Stimulated activated CD8-positive, alpha-beta memory T cell treated with anti-CD3 and anti-CD28 coated beads, Interleukin-12 subunit alpha, Interleukin-12 subunit beta, amount 100 ng/mL, for 1 hour (primary cell): ENCODE measurements around the gene SNAP29.
A peak's percentile ranks its signal among the peaks of the same experiment; 100 is the strongest.
"Not testable (repeated sequence)": the region's sequence is repeated elsewhere in the genome, so short reads cannot be mapped to it uniquely, and the experiment has no call there.

Experiments
- DNase-seq: peaks from one replicate; pipeline ENCODE4 v3.0.0-alpha.2; 2020; ENCODE audit warnings: low read depth

Gene SNAP29

GRCh38 chr22:20901093-20902033 lies 42.6 kb downstream of the SNAP29 start:
- not testable (repeated sequence) for DNase-seq

GRCh38 chr22:20903093-20903492 lies 44.3 kb downstream of the SNAP29 start:
- DNase-seq, result no peak

GRCh38 chr22:20904008-20904979 lies 45.5 kb downstream of the SNAP29 start:
- no peak for DNase-seq

GRCh38 chr22:20904980-20905355 lies 46.2 kb downstream of the SNAP29 start:
- DNase-seq, result no peak

- no peak for DNase-seq
These were observed 46.9 kb downstream of the SNAP29 start for GRCh38 chr22:20905415-20906386.

- no peak for DNase-seq
These were observed 47.6 kb downstream of the SNAP29 start for GRCh38 chr22:20906387-20906767.

- DNase-seq, result not testable (repeated sequence)
These were observed 49.9 kb downstream of the SNAP29 start for GRCh38 chr22:20908717-20909116.

GRCh38 chr22:20909543-20910303 lies 50.9 kb downstream of the SNAP29 start:
- no peak for DNase-seq

GRCh38 chr22:20912494-20912893 lies 53.7 kb downstream of the SNAP29 start:
- no peak for DNase-seq

GRCh38 chr22:20916916-20917810 lies 58.4 kb downstream of the SNAP29 start, which contains the start of gene CRKL:
Gene CRKL (plus strand): TSS chr22:20917407. CDS start chr22:20917935, 528 bp downstream.
- DNase-seq, result peak; percentile 94

- no peak for DNase-seq
These were observed 59.9 kb downstream of the SNAP29 start for GRCh38 chr22:20918663-20919218.

GRCh38 chr22:20919718-20920117 lies 60.9 kb downstream of the SNAP29 start:
- no peak for DNase-seq

- no peak for DNase-seq
These were observed 62.0 kb downstream of the SNAP29 start for GRCh38 chr22:20920881-20921203.

- no peak for DNase-seq
These were observed 63.4 kb downstream of the SNAP29 start for GRCh38 chr22:20922141-20922751.

- DNase-seq, result no peak
These were observed 67.4 kb downstream of the SNAP29 start for GRCh38 chr22:20926243-20926642.

GRCh38 chr22:20927940-20928572 lies 69.2 kb downstream of the SNAP29 start:
- no peak for DNase-seq

GRCh38 chr22:20928573-20928967 lies 69.8 kb downstream of the SNAP29 start:
- no peak for DNase-seq

- DNase-seq, result no peak
These were observed 71.2 kb downstream of the SNAP29 start for GRCh38 chr22:20930004-20930403.
